Body of pancreas (tissue), 4 donors: Measurements from ENCODE around the gene FGD5. TPM values are rescaled to one million over a fixed set of nuclear protein-coding genes. Genes with fewer than 3 reads are reported as not detected.

Experiments used
- ATAC-seq: fragments of 150-250 bp; one replicate; pipeline ENCODE4 v1.9.1; 2016
- DNase-seq, 4 donors: peaks; one replicate each; pipeline ENCODE4 v3.0.0-alpha.2; 2019
- H3K27ac ChIP-seq, 4 donors: fragments of 200-600 bp; sonication (generic); 1 replicate in 3 of 4; 2 replicates in 1 of 4; pipeline versions ENCODE4 v1.5.1 to v1.6.1; 2016 to 2019; ENCODE audit warnings: mild to moderate bottlenecking in 1 of 4, mixed read lengths in 1 of 4, moderate library complexity in 1 of 4
- H3K27me3 ChIP-seq, 2 donors: fragments of 200-600 bp; sonication (generic); one replicate each; pipeline ENCODE4 v1.6.0; 2016; ENCODE audit warnings: mild to moderate bottlenecking in 1 of 2
- H3K36me3 ChIP-seq, 2 donors: fragments of 200-600 bp; sonication (generic); replicated peaks in 1 of 2; 2 replicates each; pipeline ENCODE4 v1.5.1; 2016; ENCODE audit warnings: low read depth in 2 of 2; ENCODE audit not compliant: insufficient read depth in 1 of 2
- H3K4me1 ChIP-seq: fragments of 200-600 bp; sonication (generic); one replicate; pipeline ENCODE4 v1.6.0; 2016
- H3K4me3 ChIP-seq, 2 donors: fragments of 200-600 bp; sonication (generic); 1 replicate in 1 of 2; 2 replicates in 1 of 2; pipeline ENCODE4 v1.5.1; 2016 to 2019
- H3K9me3 ChIP-seq, 3 donors: fragments of 200-600 bp; sonication (generic); 1 replicate in 2 of 3; 2 replicates in 1 of 3; pipeline ENCODE4 v1.5.1; 2016
- POLR2A ChIP-seq, 3 donors: fragments of 450-650 bp; IDR thresholded peaks; one replicate each; pipeline ENCODE4 v1.6.1; 2016; ENCODE audit warnings: antibody characterized with exemption in 3 of 3, mild to moderate bottlenecking in 2 of 3
- WGBS, 2 donors: methylation state at CpG; one replicate each; pipeline ENCODE4 v1.1.5; 2017; 5-methylcytosine and 5-hydroxymethylcytosine counted together
- intact Hi-C: fragments of 100-400 bp; cut with DNase I; formaldehyde crosslinking; loops from one replicate; pipeline ENCODE4 v1.15.1; 2023
- total RNA-seq, 2 donors: library from RNA; depleted of rRNA; stranded (reverse); fragments of >200 nt; gene quantifications; one replicate each; pipeline ENCODE4 v1.1.0, GENCODE V29; 2016
- TF ChIP-seq, protein P1 (sequence below), 7 experiments: fragments of 450-650 bp in 4 of 7; fragments of 200-600 bp in 3 of 7; sonication (generic) in 3 of 7; IDR thresholded peaks; one replicate each; pipeline ENCODE4 v1.5.1; 2016 to 2019; ENCODE audit warnings: antibody characterized with exemption in 7 of 7

The FGD5 gene, protein sequence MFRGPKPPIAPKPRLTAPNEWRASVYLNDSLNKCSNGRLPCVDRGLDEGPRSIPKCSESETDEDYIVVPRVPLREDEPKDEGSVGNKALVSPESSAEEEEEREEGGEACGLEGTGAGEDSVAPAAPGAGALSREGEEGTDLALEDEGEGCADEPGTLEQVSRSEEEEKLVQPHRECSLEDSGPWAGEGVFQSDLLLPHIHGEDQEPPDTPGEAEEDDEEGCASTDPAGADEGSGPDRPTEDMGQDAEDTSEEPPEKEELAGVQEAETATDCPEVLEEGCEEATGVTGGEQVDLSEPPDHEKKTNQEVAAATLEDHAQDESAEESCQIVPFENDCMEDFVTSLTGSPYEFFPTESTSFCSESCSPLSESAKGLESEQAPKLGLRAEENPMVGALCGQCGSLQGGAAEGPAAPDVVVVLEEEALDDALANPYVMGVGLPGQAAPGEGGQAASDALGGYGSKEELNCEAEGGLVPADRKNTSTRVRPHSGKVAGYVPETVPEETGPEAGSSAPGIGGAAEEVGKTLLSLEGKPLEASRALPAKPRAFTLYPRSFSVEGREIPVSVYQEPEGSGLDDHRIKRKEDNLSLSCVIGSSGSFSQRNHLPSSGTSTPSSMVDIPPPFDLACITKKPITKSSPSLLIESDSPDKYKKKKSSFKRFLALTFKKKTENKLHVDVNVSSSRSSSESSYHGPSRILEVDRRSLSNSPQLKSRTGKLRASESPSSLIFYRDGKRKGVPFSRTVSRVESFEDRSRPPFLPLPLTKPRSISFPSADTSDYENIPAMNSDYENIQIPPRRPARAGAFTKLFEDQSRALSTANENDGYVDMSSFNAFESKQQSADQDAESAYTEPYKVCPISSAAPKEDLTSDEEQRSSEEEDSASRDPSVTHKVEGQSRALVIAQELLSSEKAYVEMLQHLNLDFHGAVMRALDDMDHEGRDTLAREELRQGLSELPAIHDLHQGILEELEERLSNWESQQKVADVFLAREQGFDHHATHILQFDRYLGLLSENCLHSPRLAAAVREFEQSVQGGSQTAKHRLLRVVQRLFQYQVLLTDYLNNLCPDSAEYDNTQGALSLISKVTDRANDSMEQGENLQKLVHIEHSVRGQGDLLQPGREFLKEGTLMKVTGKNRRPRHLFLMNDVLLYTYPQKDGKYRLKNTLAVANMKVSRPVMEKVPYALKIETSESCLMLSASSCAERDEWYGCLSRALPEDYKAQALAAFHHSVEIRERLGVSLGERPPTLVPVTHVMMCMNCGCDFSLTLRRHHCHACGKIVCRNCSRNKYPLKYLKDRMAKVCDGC (N-terminal part only)
- 1 to 10 TPM; 4.9 to 7.8 TPM for total RNA-seq

DNA sequence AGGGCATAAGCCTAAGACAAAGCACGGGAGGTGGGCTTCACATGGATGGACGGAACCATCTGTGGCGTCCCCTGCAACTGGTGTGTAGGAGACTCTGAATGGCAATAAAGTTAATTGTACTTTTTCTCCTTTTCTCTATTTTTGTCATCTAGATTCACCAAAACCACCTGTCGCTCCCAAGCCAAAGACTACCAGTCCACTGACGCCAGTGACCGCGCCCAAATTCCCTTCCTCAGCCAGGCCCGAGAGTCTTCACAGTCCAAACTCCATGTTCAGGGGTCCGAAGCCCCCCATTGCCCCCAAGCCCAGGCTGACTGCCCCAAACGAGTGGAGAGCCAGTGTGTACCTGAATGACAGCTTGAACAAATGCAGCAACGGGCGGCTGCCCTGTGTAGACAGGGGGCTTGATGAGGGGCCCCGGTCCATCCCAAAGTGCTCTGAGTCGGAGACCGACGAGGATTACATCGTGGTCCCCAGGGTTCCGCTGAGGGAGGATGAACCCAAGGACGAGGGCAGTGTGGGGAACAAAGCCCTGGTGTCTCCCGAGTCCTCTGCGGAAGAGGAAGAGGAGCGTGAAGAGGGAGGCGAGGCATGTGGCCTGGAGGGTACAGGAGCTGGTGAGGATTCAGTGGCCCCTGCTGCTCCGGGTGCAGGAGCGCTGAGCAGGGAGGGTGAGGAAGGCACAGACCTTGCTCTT, at the start of gene FGD5:
Gene FGD5 (plus strand): TSS at position 159 of the 697 bp plus-strand sequence. CDS start 110 bp downstream, at position 269.
- Histone ChIP-seq H3K27ac (no peak within 1 kb of the TSS), H3K36me3 (no peaks in the 10 kb centered on the region), H3K4me1 (no peaks in the 10 kb centered on the region), H3K9me3 (no peaks in the 10 kb centered on the region), H3K27me3 (no peaks in the 10 kb centered on the region), H3K4me3 (no peak within 1 kb of the TSS)
- intact Hi-C loops: no loop called here
- no peak for DNase-seq
- no peak for ATAC-seq
- WGBS, 2 donors: 62 to 63% methylated on average over 25 of the region's 25 CpGs
- TF ChIP-seq, protein P1, sequence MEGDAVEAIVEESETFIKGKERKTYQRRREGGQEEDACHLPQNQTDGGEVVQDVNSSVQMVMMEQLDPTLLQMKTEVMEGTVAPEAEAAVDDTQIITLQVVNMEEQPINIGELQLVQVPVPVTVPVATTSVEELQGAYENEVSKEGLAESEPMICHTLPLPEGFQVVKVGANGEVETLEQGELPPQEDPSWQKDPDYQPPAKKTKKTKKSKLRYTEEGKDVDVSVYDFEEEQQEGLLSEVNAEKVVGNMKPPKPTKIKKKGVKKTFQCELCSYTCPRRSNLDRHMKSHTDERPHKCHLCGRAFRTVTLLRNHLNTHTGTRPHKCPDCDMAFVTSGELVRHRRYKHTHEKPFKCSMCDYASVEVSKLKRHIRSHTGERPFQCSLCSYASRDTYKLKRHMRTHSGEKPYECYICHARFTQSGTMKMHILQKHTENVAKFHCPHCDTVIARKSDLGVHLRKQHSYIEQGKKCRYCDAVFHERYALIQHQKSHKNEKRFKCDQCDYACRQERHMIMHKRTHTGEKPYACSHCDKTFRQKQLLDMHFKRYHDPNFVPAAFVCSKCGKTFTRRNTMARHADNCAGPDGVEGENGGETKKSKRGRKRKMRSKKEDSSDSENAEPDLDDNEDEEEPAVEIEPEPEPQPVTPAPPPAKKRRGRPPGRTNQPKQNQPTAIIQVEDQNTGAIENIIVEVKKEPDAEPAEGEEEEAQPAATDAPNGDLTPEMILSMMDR (IDR thresholded peaks at IDR 0.05): no peak

- intact Hi-C loops: no loop called here
- 69 to 79% methylated on average over 11 of the region's 11 CpGs for WGBS, 2 donors
- H3K4me1 ChIP-seq: no peaks in the 10 kb centered on the region
- no peak overlapping the region for H3K4me3 ChIP-seq
- no peak overlapping the region for H3K27ac ChIP-seq
- H3K9me3 ChIP-seq: no peaks in the 10 kb centered on the region
- no peak for DNase-seq
- H3K36me3 ChIP-seq: no peaks in the 10 kb centered on the region
- ATAC-seq: no peak
- no peaks in the 10 kb centered on the region for H3K27me3 ChIP-seq
- TF ChIP-seq POLR2A (IDR thresholded peaks at IDR 0.05): no peak
- TF ChIP-seq, protein P1 (IDR thresholded peaks at IDR 0.05): no peak
Observed at GRCh38 chr3:14769544-14770325, 49.0 kb upstream of the FGD5 start.

DNA sequence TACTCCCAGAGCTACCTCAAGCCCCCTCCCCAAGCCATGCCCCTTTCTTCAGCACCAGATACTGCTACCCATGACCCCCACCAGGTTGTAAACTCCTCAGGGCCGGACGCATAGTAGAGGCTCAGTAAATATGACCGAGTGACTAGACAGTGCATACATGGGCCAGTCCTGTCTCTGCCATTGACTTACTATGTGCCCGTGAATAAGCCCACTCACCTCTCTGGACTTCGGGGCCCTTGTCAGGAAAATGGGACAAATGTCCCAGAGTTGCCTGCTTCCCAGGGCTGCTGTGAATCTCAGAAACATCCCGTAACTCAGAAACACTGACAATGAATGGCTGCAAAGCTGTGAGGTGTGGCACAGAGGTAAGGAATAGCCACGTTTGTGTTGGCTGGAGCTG, 48.2 kb upstream of the FGD5 start:
- TF ChIP-seq POLR2A (IDR thresholded peaks at IDR 0.05): no peak
- TF ChIP-seq, protein P1 (IDR thresholded peaks at IDR 0.05): no peak
- Histone ChIP-seq H3K27me3 (no peaks in the 10 kb centered on the region), H3K4me1 (no peaks in the 10 kb centered on the region), H3K4me3 (no peak overlapping the region), H3K27ac (no peak overlapping the region), H3K36me3 (no peaks in the 10 kb centered on the region), H3K9me3 (no peaks in the 10 kb centered on the region)
- intact Hi-C loops: no loop called here
- 84 to 88% methylated on average over 6 to 7 of the region's 7 CpGs for WGBS, 2 donors
- no peak for ATAC-seq
- DNase-seq: no peak
